SK-N-SH treated with all-trans-retinoic acid at 6 μM for 48 hours (cell line): ENCODE data around the gene SPEF1.

Experiments used
- CREB5 ChIP-seq: fragments of 250-450 bp; sonication (Bioruptor Pico); IDR thresholded peaks from 2 replicates; pipeline ENCODE4 v1.5.1; 2020; ENCODE audit warnings: low read depth, mild to moderate bottlenecking, moderate library complexity
- ESRRG ChIP-seq: fragments of 250-450 bp; sonication (Bioruptor Pico); IDR thresholded peaks from 2 replicates; pipeline ENCODE4 v1.6.1; 2021; ENCODE audit warnings: mild to moderate bottlenecking
- ZFP30 ChIP-seq: fragments of 450-650 bp; formaldehyde crosslinking; IDR thresholded peaks from 2 replicates; pipeline ENCODE4 v1.5.0; 2022; ENCODE audit warnings: mild to moderate bottlenecking, moderate library complexity

GRCh38 chr20:3753501-3754275 lies 27.6 kb downstream of the SPEF1 start:
- TF ChIP-seq CREB5 (no peak), ZFP30 (no peak), ESRRG (CRISPR knock-in tag) (no peak)
